ENCODE data around the gene ISG15. TPM values are rescaled to one million over a fixed set of nuclear protein-coding genes. Genes with fewer than 3 reads are reported as not detected.
"Not testable (repeated sequence)": the region's sequence is repeated elsewhere in the genome, so short reads cannot be mapped to it uniquely, and the experiment has no call there.

ISG15 gene
- total and polyA plus RNA-seq, 7 donors, result 49.4 to 357 (median 78.7) TPM

- Histone ChIP-seq H3K4me3 (no peak overlapping the region), H3K36me3 (no peaks in the 10 kb centered on the region), H3K27me3 (peaks cover 0 to 4% (median 0%) of the 10 kb centered on the region in 3 donors), H3K9me3 (no peaks in the 10 kb centered on the region), H3K27ac (no peak overlapping the region), H3K4me1 (peaks cover 0 to 20% (median 18%) of the 10 kb centered on the region in 4 donors)
- TF ChIP-seq POLR2AphosphoS5 (IDR thresholded peaks at IDR 0.05) (no peak), POLR2A (IDR thresholded peaks at IDR 0.05) (no peak), EP300 (IDR thresholded peaks at IDR 0.05) (no peak)
- TF ChIP-seq, protein P1, sequence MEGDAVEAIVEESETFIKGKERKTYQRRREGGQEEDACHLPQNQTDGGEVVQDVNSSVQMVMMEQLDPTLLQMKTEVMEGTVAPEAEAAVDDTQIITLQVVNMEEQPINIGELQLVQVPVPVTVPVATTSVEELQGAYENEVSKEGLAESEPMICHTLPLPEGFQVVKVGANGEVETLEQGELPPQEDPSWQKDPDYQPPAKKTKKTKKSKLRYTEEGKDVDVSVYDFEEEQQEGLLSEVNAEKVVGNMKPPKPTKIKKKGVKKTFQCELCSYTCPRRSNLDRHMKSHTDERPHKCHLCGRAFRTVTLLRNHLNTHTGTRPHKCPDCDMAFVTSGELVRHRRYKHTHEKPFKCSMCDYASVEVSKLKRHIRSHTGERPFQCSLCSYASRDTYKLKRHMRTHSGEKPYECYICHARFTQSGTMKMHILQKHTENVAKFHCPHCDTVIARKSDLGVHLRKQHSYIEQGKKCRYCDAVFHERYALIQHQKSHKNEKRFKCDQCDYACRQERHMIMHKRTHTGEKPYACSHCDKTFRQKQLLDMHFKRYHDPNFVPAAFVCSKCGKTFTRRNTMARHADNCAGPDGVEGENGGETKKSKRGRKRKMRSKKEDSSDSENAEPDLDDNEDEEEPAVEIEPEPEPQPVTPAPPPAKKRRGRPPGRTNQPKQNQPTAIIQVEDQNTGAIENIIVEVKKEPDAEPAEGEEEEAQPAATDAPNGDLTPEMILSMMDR (IDR thresholded peaks at IDR 0.05), result no peak
- DNase-seq, result no peak
- intact Hi-C loops (cut with DNase I), result loop anchor here (5.0 kb wide), 2 partner anchors 37 to 92 kb away; partner anchors contain the start of gene C1orf159
- WGBS, 2 donors, result 70 to 75% methylated on average over 31 of the region's 31 CpGs
These were observed 11.7 kb downstream of the ISG15 start for GRCh38 chr1:1024771-1025699.

GRCh38 chr1:1025730-1026129 is 12.4 kb downstream of the ISG15 start:
- no peak for TF ChIP-seq POLR2A (IDR thresholded peaks at IDR 0.05)
- TF ChIP-seq POLR2AphosphoS5 (IDR thresholded peaks at IDR 0.05), result no peak
- TF ChIP-seq, protein P1 (IDR thresholded peaks at IDR 0.05), result no peak
- no peak for TF ChIP-seq EP300 (IDR thresholded peaks at IDR 0.05)
- Histone ChIP-seq H3K36me3 (no peaks in the 10 kb centered on the region), H3K27ac (no peak overlapping the region), H3K4me1 (peaks cover 0 to 14% (median 11%) of the 10 kb centered on the region in 4 donors), H3K27me3 (peaks cover 0 to 2% (median 0%) of the 10 kb centered on the region in 3 donors), H3K9me3 (no peaks in the 10 kb centered on the region), H3K4me3 (no peak overlapping the region)
- no peak for DNase-seq
- WGBS, 2 donors, result 90 to 91% methylated on average over 10 of the region's 10 CpGs
- intact Hi-C loops (cut with DNase I), result no loop called here

DNA sequence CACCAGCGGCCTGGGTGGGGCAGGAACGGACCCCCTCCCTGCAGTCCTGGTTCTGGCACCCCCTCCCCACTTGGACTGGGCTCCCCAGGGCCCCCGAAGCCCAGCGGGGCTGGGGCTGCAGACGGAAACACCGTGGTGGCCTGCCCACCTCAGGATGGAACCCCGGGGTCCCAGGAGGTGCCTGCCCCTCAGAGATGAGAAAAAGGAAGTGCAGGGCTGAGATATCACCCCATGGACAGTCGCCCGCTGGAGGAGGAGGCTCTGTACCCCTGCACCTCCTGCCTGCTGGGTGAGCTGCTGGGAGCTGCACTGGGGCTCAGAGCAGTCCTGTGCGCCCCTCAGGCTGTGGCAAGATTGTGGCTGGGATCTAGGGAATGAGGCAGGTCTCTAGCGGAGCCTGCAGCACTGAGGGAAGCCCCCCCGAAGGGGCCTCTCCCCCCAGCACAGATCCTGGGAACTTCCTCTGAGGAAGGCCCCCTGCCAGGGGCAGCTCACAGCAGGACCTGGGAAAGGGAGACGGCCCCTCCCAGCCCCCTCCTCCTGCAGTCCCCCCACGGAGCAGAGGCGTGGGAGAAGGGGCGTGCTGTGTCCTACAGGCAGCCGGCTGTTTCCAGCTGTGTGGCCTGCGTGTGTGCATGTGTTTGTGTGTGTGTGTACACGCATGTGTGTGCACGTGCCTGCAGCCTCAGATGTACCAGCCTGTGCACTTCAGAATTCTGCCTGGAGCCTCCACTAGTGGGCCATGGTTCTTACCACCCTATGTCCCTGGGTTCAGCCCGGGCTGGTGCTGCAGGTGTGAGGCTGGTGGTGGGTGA is 13.5 kb downstream of the ISG15 start:
- Histone ChIP-seq H3K4me1 (peaks cover 0 to 6% (median under 1%) of the 10 kb centered on the region in 4 donors), H3K27ac (no peak overlapping the region), H3K4me3 (no peak overlapping the region), H3K36me3 (no peaks in the 10 kb centered on the region), H3K9me3 (no peaks in the 10 kb centered on the region), H3K27me3 (peaks cover 0 to 7% (median 0%) of the 10 kb centered on the region in 3 donors)
- intact Hi-C loops (cut with DNase I), result no loop called here
- 62 to 76% methylated on average over 21 of the region's 21 CpGs for WGBS, 2 donors
- no peak for DNase-seq
- no peak for TF ChIP-seq POLR2AphosphoS5 (IDR thresholded peaks at IDR 0.05)
- TF ChIP-seq, protein P1 (IDR thresholded peaks at IDR 0.05), result no peak

DNA sequence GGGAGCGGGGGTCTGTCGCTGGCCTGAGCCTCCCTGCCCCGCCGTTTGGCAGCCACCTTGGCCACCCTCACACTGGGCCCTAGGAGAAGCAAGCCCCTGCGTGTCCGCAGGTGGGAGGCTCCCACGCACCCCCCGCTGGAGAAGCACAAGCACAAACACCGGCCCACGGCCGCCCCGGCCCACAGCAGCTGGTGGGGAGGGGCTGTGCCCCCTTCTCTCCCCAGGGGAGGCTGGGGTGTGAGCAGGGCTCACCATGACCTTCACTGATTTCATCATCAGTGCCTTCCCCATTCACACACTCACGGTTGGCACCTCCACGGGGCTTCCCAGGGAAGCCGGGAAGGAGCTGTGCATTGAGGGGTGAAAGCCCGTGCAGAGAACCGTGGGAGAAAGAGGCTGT is 14.5 kb downstream of the ISG15 start:
- intact Hi-C loops (cut with DNase I), result no loop called here
- DNase-seq, result no peak
- WGBS, 2 donors, result 86 to 92% methylated on average over 17 of the region's 17 CpGs
- Histone ChIP-seq H3K9me3 (no peaks in the 10 kb centered on the region), H3K36me3 (no peaks in the 10 kb centered on the region), H3K27ac (no peak overlapping the region), H3K4me3 (no peak overlapping the region), H3K27me3 (peaks cover 5 to 17% (median 6%) of the 10 kb centered on the region in 3 donors), H3K4me1 (peaks cover 0 to 11% (median 6%) of the 10 kb centered on the region in 4 donors)
- TF ChIP-seq POLR2AphosphoS5 (IDR thresholded peaks at IDR 0.05), result no peak
- TF ChIP-seq, protein P1 (IDR thresholded peaks at IDR 0.05), result no peak
- TF ChIP-seq EP300 (IDR thresholded peaks at IDR 0.05), result no peak
- TF ChIP-seq POLR2A (IDR thresholded peaks at IDR 0.05), result no peak

GRCh38 chr1:1030867-1031658 is 17.8 kb downstream of the ISG15 start:
- WGBS, 2 donors, result 81 to 82% methylated on average over 7 of the region's 7 CpGs
- intact Hi-C loops (cut with DNase I); H3K36me3 ChIP-seq; H3K27ac ChIP-seq; DNase-seq; H3K9me3 ChIP-seq; H3K4me3 ChIP-seq: not testable (repeated sequence)
- Histone ChIP-seq H3K4me1 (peaks cover 0 to 24% (median 21%) of the 10 kb centered on the region in 4 donors), H3K27me3 (peaks cover 25 to 45% (median 28%) of the 10 kb centered on the region in 3 donors)
